GM12801 (cell line): ENCODE data around the gene DHX57.

Experiments used
- TF ChIP-seq, protein P1 (sequence below): IDR thresholded peaks from one replicate; pipeline ENCODE4 v1.5.1; 2011; ENCODE audit warnings: control low read depth; ENCODE audit not compliant: insufficient read length; ENCODE audit errors: extremely low read depth

Gene DHX57, protein sequence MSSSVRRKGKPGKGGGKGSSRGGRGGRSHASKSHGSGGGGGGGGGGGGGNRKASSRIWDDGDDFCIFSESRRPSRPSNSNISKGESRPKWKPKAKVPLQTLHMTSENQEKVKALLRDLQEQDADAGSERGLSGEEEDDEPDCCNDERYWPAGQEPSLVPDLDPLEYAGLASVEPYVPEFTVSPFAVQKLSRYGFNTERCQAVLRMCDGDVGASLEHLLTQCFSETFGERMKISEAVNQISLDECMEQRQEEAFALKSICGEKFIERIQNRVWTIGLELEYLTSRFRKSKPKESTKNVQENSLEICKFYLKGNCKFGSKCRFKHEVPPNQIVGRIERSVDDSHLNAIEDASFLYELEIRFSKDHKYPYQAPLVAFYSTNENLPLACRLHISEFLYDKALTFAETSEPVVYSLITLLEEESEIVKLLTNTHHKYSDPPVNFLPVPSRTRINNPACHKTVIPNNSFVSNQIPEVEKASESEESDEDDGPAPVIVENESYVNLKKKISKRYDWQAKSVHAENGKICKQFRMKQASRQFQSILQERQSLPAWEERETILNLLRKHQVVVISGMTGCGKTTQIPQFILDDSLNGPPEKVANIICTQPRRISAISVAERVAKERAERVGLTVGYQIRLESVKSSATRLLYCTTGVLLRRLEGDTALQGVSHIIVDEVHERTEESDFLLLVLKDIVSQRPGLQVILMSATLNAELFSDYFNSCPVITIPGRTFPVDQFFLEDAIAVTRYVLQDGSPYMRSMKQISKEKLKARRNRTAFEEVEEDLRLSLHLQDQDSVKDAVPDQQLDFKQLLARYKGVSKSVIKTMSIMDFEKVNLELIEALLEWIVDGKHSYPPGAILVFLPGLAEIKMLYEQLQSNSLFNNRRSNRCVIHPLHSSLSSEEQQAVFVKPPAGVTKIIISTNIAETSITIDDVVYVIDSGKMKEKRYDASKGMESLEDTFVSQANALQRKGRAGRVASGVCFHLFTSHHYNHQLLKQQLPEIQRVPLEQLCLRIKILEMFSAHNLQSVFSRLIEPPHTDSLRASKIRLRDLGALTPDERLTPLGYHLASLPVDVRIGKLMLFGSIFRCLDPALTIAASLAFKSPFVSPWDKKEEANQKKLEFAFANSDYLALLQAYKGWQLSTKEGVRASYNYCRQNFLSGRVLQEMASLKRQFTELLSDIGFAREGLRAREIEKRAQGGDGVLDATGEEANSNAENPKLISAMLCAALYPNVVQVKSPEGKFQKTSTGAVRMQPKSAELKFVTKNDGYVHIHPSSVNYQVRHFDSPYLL (N-terminal part only)

DNA sequence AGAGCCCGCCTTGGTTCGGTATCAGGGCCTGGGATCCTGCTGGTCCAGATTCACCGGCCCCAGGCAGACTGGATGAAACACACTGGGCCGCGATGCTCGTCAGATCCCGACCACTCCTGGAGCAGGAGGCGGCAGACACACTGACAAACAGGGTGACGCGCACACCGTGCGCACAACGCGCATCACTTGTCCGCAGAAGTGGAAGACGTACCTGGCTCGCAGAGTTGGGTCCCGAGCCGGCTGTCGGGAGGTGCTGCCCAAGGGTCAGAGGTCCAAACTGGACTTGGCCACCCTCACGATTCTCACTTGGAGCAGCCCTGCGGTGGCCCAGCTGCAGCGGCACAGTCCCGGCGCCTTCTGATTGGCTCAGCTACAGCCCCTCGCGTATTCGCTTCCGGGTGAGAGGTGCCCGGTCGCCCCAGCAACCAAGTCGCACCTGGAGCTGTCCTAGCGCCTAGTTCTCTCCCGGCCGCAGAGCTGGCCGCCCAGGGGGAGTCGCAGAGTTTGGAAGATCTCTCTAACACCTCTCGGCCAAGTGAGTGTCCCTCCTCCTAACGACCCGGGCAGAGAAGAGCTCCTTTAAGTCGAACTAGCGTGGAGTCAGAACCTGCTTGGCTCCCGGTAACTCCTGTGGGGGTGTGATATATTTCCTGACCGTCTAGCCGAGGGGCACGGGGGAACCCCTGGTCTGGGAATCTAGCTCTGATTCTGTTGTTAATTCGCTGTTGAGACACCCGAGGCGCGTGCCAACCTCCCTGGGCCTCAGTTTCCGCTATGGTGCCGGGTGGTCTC lies at the start of gene DHX57, which contains the start of gene MORN2:
Gene DHX57 (minus strand): TSS at position 359 of the 792 bp plus-strand sequence. CDS start 7,529 bp downstream, outside the sequence.
Gene MORN2 (plus strand): TSS at position 401 of the 792 bp plus-strand sequence.
- TF ChIP-seq, protein P1, sequence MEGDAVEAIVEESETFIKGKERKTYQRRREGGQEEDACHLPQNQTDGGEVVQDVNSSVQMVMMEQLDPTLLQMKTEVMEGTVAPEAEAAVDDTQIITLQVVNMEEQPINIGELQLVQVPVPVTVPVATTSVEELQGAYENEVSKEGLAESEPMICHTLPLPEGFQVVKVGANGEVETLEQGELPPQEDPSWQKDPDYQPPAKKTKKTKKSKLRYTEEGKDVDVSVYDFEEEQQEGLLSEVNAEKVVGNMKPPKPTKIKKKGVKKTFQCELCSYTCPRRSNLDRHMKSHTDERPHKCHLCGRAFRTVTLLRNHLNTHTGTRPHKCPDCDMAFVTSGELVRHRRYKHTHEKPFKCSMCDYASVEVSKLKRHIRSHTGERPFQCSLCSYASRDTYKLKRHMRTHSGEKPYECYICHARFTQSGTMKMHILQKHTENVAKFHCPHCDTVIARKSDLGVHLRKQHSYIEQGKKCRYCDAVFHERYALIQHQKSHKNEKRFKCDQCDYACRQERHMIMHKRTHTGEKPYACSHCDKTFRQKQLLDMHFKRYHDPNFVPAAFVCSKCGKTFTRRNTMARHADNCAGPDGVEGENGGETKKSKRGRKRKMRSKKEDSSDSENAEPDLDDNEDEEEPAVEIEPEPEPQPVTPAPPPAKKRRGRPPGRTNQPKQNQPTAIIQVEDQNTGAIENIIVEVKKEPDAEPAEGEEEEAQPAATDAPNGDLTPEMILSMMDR = no peak

DNA sequence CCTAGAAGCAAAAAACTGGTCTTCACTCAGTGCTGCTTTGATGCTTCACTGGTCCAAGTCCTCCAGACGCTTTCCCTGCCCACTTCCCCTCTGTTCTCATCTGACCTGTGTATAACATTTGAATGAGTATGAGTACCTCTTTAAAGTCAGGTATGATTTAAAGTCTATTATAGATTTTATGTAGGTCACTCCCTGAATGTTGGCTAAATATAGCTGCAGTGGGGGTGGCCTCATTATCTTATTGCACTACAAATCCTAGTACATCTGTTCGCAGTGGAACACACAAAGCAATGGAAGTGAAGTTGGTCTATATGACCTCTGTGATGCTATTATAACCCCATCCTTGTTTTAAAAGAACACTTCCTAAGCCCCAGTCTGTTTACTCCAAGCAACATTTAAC lies 47.2 kb upstream of the DHX57 start:
- TF ChIP-seq, protein P1 = no peak

DNA sequence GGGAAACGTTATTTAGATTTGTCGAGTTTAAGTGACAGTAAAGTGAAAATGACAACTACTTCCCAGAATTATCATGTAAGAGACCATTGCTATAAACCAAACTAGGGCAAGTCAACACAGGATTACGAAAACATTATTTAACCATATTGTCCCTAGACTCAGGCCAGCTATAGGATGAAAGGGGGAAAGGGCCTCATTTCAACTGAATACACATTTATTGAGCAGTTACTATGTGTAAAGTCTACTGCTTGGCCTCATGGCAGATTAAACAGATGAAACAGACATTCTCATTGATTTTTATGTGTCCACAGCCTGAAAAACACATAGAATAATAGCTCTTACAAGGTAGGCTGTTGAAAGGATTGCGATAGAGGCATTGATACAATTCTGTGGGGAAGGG lies 46.7 kb upstream of the DHX57 start:
- TF ChIP-seq, protein P1 = no peak

DNA sequence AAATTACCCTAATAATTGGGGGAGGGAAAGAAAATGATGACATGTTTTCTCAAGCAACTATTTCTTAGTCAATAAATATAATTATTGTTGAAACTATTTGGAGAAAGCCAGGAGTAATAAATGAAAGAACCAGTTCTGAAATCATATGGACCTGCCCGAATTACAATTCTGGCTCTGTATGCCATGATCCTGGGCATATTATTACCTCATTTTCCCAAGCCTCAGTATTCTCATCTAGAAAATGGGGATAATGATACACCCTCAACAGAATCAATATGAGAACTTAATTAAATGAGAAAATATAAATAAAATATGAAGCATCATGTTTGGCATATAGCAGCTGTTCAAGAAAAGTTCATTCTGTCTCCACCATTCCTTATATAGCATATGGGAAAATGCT lies 36.9 kb upstream of the DHX57 start:
- TF ChIP-seq, protein P1 = no peak

DNA sequence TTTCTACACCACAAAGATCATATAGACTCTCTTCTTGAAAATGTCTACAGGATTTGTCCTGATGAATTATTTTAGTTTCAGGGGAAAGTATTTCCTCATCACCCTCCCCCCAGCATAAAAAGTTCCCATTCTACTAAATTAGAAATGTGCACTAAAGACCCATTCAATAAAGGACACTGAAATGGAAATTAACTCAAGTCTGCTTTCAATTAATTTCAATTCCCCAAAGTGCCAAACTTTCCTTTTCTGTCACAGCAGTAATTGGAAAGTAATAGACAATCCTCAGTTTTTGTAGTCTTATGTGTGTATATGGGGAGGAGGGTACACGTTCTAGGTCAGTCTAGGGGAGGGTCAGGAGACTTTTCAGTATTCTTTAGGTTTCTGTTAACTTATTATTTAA lies 35.5 kb upstream of the DHX57 start:
- TF ChIP-seq, protein P1 = no peak

DNA sequence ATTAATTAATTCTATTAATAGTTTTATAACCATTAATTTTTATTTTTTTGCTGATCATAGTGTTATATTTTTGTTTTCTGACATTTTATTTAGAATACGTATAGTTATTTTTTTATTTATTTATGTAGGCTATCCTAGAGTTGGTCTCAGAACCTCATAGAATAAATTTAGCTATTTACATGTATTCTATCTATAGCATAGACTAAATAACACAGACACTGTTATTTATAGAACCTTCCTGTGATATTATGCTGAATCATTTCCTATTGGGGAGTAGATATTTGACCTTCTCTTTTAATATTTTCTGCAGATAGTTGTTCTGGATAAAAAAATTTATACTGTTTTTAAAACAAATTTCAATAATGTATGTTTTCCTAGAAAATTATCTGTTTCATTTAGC lies 34.1 kb upstream of the DHX57 start:
- TF ChIP-seq, protein P1 = no peak
